HG03139 (cell line): ENCODE results near the gene SELENOF.
"Not testable (repeated sequence)": the region's sequence is repeated elsewhere in the genome, so short reads cannot be mapped to it uniquely, and the experiment has no call there.

Source experiments
- ATAC-seq: cut with Tn5 transposase; IDR thresholded peaks from one replicate; pipeline ENCODE4 v1.9.1; 2021; ENCODE audit not compliant: unreplicated experiment

The SELENOF gene

DNA sequence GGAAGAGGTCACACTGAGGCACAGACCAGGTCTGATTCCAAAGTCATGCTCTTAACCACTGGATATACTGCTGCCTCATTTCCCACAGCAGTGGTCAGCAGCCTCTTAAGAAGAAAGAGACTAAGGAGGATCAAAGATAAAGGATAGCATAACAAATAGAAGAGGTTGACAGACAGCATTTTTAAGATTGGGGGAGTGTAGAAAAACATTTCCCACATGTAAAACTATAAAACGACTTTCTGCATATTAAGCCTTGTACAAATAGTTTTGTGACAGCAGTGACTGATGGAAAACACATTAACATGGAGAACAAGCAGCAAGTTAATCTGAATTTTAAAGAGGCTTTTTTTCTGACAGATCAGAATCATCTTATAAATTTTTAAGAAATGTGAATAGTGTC, 92.0 kb downstream of the SELENOF start:
- no peak for ATAC-seq

- not testable (repeated sequence) for ATAC-seq
Measured at GRCh38 chr1:86819970-86820369, 94.0 kb downstream of the SELENOF start.

- ATAC-seq: not testable (repeated sequence)
Measured at GRCh38 chr1:86817246-86817826, 96.6 kb downstream of the SELENOF start.

GRCh38 chr1:86814118-86814517, 99.8 kb downstream of the SELENOF start:
- not testable (repeated sequence) for ATAC-seq
